ENCODE data around the gene CMSS1.

DNA sequence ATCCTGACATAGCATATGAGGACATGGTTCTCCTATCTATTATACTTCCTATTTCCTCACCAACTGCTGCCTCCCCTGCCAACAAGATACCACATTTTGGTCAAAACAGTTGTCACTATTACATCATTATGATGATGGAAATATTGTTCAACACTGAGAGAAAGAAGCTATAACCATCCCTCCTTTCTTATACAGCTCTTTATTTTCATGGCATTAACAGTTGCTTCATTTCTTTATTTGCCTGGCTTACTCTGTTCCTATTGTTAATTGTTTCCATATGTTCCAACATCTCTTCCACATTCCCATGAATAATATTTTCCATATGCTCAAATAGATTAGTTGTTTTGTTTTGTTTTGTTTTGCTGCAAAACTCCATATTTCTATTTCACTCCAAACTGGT is 337.5 kb downstream of the CMSS1 start:
- TF ChIP-seq EP300 (IDR thresholded peaks at IDR 0.05) (no peak), RNF2 (IDR thresholded peaks at IDR 0.05; ENCODE audit: borderline replicate concordance, low read depth) (no peak), HDAC2 (IDR thresholded peaks at IDR 0.05) (no peak), CHD2 (IDR thresholded peaks at IDR 0.05; ENCODE audit: low read length, partially characterized antibody) (no peak), MYC (IDR thresholded peaks at IDR 0.05; ENCODE audit: borderline replicate concordance, low read length) (no peak), POLR2A (IDR thresholded peaks at IDR 0.05; ENCODE audit: low read length) (no peak), JUN (IDR thresholded peaks at IDR 0.05) (no peak), RARB (CRISPR knock-in tag; IDR thresholded peaks at IDR 0.05) (no peak)
- TF ChIP-seq, protein P1, sequence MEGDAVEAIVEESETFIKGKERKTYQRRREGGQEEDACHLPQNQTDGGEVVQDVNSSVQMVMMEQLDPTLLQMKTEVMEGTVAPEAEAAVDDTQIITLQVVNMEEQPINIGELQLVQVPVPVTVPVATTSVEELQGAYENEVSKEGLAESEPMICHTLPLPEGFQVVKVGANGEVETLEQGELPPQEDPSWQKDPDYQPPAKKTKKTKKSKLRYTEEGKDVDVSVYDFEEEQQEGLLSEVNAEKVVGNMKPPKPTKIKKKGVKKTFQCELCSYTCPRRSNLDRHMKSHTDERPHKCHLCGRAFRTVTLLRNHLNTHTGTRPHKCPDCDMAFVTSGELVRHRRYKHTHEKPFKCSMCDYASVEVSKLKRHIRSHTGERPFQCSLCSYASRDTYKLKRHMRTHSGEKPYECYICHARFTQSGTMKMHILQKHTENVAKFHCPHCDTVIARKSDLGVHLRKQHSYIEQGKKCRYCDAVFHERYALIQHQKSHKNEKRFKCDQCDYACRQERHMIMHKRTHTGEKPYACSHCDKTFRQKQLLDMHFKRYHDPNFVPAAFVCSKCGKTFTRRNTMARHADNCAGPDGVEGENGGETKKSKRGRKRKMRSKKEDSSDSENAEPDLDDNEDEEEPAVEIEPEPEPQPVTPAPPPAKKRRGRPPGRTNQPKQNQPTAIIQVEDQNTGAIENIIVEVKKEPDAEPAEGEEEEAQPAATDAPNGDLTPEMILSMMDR (IDR thresholded peaks at IDR 0.05) = no peak
- TF ChIP-seq, protein P2, sequence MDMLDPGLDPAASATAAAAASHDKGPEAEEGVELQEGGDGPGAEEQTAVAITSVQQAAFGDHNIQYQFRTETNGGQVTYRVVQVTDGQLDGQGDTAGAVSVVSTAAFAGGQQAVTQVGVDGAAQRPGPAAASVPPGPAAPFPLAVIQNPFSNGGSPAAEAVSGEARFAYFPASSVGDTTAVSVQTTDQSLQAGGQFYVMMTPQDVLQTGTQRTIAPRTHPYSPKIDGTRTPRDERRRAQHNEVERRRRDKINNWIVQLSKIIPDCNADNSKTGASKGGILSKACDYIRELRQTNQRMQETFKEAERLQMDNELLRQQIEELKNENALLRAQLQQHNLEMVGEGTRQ (IDR thresholded peaks at IDR 0.05) = no peak
- TF ChIP-seq, protein P3, sequence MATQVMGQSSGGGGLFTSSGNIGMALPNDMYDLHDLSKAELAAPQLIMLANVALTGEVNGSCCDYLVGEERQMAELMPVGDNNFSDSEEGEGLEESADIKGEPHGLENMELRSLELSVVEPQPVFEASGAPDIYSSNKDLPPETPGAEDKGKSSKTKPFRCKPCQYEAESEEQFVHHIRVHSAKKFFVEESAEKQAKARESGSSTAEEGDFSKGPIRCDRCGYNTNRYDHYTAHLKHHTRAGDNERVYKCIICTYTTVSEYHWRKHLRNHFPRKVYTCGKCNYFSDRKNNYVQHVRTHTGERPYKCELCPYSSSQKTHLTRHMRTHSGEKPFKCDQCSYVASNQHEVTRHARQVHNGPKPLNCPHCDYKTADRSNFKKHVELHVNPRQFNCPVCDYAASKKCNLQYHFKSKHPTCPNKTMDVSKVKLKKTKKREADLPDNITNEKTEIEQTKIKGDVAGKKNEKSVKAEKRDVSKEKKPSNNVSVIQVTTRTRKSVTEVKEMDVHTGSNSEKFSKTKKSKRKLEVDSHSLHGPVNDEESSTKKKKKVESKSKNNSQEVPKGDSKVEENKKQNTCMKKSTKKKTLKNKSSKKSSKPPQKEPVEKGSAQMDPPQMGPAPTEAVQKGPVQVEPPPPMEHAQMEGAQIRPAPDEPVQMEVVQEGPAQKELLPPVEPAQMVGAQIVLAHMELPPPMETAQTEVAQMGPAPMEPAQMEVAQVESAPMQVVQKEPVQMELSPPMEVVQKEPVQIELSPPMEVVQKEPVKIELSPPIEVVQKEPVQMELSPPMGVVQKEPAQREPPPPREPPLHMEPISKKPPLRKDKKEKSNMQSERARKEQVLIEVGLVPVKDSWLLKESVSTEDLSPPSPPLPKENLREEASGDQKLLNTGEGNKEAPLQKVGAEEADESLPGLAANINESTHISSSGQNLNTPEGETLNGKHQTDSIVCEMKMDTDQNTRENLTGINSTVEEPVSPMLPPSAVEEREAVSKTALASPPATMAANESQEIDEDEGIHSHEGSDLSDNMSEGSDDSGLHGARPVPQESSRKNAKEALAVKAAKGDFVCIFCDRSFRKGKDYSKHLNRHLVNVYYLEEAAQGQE (IDR thresholded peaks at IDR 0.05) = no peak
- TF ChIP-seq, protein P4, sequence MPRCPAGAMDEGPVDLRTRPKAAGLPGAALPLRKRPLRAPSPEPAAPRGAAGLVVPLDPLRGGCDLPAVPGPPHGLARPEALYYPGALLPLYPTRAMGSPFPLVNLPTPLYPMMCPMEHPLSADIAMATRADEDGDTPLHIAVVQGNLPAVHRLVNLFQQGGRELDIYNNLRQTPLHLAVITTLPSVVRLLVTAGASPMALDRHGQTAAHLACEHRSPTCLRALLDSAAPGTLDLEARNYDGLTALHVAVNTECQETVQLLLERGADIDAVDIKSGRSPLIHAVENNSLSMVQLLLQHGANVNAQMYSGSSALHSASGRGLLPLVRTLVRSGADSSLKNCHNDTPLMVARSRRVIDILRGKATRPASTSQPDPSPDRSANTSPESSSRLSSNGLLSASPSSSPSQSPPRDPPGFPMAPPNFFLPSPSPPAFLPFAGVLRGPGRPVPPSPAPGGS (IDR thresholded peaks at IDR 0.05) = no peak

Data from A549 (cell line).